ENCODE results near the gene DNAH10.

Gene DNAH10

DNA sequence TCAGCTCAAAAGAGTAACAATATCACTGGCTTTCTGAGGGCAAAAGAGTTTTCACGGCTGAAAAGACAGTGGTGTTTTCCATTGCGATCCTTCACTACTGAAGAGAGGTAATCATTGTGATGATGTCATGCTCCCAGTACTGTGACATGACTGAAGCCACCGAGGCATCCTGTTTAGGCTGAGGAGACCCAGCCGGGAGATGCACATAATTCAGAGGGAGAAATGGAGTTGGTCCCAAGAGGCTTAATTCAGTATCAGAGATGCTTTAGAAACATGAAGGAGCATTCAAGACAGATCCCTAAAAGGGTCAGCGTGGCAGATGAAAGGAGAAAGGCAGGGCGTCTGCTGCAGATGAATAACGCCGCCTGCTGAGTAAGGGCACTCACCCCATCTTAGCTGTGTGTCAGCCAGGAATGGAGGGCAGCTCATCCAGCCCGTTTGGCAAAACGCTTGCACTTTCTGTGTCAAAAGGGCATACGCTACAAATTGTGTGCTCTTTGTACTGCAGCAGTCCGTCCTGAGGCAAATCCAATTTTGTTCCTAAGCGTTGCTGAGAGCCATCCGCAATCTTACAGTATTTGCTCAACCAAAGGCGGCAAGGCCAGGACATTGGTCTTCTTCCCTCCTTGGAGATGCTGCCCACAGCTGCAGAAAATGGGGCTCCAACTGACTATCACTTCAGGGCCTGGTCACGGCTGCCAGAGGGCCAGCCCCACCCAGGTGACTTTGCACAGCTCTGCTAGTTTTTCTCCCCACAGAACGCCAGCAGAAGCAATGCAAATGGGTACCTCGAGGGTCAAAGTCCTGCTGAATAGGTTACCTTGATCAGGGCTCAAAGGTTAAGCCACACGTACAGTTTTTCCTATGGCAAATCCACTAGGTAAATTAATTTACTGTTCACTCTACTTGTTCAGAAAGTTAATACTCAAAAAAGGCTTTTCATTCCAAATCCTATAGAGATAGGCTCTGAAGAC is 187.0 kb downstream of the DNAH10 start (continued):
- TF ChIP-seq, protein P1, sequence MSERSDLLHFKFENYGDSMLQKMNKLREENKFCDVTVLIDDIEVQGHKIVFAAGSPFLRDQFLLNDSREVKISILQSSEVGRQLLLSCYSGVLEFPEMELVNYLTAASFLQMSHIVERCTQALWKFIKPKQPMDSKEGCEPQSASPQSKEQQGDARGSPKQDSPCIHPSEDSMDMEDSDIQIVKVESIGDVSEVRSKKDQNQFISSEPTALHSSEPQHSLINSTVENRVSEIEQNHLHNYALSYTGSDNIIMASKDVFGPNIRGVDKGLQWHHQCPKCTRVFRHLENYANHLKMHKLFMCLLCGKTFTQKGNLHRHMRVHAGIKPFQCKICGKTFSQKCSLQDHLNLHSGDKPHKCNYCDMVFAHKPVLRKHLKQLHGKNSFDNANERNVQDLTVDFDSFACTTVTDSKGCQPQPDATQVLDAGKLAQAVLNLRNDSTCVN (tag by site-specific recombination; optimal IDR thresholded peaks at IDR 0.05), result no peak
- TF ChIP-seq, protein P2, sequence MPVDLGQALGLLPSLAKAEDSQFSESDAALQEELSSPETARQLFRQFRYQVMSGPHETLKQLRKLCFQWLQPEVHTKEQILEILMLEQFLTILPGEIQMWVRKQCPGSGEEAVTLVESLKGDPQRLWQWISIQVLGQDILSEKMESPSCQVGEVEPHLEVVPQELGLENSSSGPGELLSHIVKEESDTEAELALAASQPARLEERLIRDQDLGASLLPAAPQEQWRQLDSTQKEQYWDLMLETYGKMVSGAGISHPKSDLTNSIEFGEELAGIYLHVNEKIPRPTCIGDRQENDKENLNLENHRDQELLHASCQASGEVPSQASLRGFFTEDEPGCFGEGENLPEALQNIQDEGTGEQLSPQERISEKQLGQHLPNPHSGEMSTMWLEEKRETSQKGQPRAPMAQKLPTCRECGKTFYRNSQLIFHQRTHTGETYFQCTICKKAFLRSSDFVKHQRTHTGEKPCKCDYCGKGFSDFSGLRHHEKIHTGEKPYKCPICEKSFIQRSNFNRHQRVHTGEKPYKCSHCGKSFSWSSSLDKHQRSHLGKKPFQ (tag by site-specific recombination; IDR thresholded peaks at IDR 0.05), result no peak
- peak; percentile 73 for TF ChIP-seq ZBTB21 (tag by site-specific recombination; IDR thresholded peaks at IDR 0.05)
- TF ChIP-seq, protein P3, sequence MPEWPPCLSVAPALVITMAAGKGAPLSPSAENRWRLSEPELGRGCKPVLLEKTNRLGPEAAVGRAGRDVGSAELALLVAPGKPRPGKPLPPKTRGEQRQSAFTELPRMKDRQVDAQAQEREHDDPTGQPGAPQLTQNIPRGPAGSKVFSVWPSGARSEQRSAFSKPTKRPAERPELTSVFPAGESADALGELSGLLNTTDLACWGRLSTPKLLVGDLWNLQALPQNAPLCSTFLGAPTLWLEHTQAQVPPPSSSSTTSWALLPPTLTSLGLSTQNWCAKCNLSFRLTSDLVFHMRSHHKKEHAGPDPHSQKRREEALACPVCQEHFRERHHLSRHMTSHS (tag by site-specific recombination; IDR thresholded peaks at IDR 0.05), result no peak
- no peak for TF ChIP-seq ZNF776 (tag by site-specific recombination; IDR thresholded peaks at IDR 0.05; ENCODE audit: borderline replicate concordance)
- no peak for TF ChIP-seq TRIM28 (IDR thresholded peaks at IDR 0.05; ENCODE audit: borderline replicate concordance, low read length)
- no peak for TF ChIP-seq ZFP3 (tag by site-specific recombination; IDR thresholded peaks at IDR 0.05; ENCODE audit: low read depth)
- no peak for TF ChIP-seq ZNF133 (tag by site-specific recombination; IDR thresholded peaks at IDR 0.05)
- TF ChIP-seq, protein P4, sequence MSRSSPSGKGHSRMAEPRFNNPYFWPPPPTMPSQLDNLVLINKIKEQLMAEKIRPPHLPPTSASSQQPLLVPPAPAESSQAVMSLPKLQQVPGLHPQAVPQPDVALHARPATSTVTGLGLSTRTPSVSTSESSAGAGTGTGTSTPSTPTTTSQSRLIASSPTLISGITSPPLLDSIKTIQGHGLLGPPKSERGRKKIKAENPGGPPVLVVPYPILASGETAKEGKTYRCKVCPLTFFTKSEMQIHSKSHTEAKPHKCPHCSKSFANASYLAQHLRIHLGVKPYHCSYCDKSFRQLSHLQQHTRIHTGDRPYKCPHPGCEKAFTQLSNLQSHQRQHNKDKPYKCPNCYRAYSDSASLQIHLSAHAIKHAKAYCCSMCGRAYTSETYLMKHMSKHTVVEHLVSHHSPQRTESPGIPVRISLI (tag by site-specific recombination; IDR thresholded peaks at IDR 0.05), result no peak
- TF ChIP-seq, protein P5, sequence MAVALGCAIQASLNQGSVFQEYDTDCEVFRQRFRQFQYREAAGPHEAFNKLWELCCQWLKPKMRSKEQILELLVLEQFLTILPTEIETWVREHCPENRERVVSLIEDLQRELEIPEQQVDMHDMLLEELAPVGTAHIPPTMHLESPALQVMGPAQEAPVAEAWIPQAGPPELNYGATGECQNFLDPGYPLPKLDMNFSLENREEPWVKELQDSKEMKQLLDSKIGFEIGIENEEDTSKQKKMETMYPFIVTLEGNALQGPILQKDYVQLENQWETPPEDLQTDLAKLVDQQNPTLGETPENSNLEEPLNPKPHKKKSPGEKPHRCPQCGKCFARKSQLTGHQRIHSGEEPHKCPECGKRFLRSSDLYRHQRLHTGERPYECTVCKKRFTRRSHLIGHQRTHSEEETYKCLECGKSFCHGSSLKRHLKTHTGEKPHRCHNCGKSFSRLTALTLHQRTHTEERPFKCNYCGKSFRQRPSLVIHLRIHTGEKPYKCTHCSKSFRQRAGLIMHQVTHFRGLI (tag by site-specific recombination; IDR thresholded peaks at IDR 0.05), result no peak
- no peak for TF ChIP-seq OSR2 (tag by site-specific recombination; IDR thresholded peaks at IDR 0.05)
- TF ChIP-seq ZBTB20 (tag by site-specific recombination; IDR thresholded peaks at IDR 0.05), result no peak
- TF ChIP-seq ZNF473 (tag by site-specific recombination; IDR thresholded peaks at IDR 0.05), result no peak
- TF ChIP-seq ZNF140 (tag by site-specific recombination; IDR thresholded peaks at IDR 0.05), result no peak
- TF ChIP-seq ZFP41 (tag by site-specific recombination; IDR thresholded peaks at IDR 0.05; ENCODE audit: borderline replicate concordance), result no peak

DNA sequence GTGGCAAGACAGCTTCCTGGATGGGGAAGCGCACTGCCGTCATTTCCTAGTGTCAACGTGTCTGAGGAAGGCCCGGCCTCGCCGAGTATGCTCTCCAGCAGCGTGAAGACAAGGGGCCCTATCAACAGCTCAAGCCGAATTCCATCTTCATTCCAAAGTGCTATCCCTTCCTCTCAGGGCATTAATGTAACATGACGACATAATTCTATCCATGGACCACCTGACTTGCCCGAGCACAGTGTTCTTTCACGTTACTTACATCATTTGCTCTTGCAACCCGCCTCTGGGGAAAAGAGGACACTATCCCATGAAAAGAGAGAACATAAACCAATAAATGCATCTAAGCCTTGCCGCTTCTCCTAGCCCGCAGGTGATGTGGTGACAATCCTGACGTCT is 187.7 kb downstream of the DNAH10 start:
- Histone ChIP-seq H3K27ac (ENCODE audit: extremely low read depth, low read depth, low read length) (no peak overlapping the region), H3K36me3 (ENCODE audit: control insufficient read depth in 2 of 2, insufficient read depth in 1 of 2, low read length in 2 of 2) (peaks cover 0 to 5% of the 10 kb centered on the region in 2 experiments; a peak in 1 of 3 replicates), H3K4me3 (ENCODE audit: low read depth, low read length) (no peak overlapping the region), H3K9me3 (ENCODE audit: control insufficient read depth, insufficient read depth, low read depth, low read length) (no peaks in the 10 kb centered on the region), H3K4me1 (ENCODE audit: control insufficient read depth, insufficient read depth, low read length) (peaks cover 7% of the 10 kb centered on the region; the same call in 1 of the 2 replicates)
- CTCF ChIA-PET, result interaction anchor here (0.6 kb wide), 1 partner anchor 12 kb away, joined by 3 read pairs; no protein-coding TSS in a partner anchor
- TF ChIP-seq ZNF311 (tag by site-specific recombination; IDR thresholded peaks at IDR 0.05; ENCODE audit: borderline replicate concordance) (no peak), KLF10 (tag by site-specific recombination; IDR thresholded peaks at IDR 0.05) (no peak), ZNF510 (tag by site-specific recombination; IDR thresholded peaks at IDR 0.05; ENCODE audit: insufficient replicate concordance) (no peak), HOXA7 (CRISPR knock-in tag; IDR thresholded peaks at IDR 0.05; ENCODE audit: borderline replicate concordance) (no peak), HOXD13 (CRISPR knock-in tag; IDR thresholded peaks at IDR 0.05; ENCODE audit: borderline replicate concordance) (no peak), EGR2 (tag by site-specific recombination; IDR thresholded peaks at IDR 0.05; ENCODE audit: low read depth) (no peak)
- TF ChIP-seq, protein P6, sequence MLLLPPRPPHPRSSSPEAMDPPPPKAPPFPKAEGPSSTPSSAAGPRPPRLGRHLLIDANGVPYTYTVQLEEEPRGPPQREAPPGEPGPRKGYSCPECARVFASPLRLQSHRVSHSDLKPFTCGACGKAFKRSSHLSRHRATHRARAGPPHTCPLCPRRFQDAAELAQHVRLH (tag by site-specific recombination; IDR thresholded peaks at IDR 0.05), result no peak
- POLR2A ChIA-PET, result no interaction called here
